Panc1 (cell line): ENCODE data around the gene MCM8. TPM values are rescaled to one million over a fixed set of nuclear protein-coding genes. Genes with fewer than 3 reads are reported as not detected.

ENCODE experiments used
- ATAC-seq: fragments of 200-7000 bp; cut with Tn5 transposase; 2 replicates; pipeline ENCODE4 v1.9.1; 2020; ENCODE audit warnings: mild to moderate bottlenecking, moderate library complexity
- BruUV-seq: library from RNA; stranded (reverse); fragments of 400-500 nt; replicated peaks from 2 replicates; lab custom pipeline; 2021; lab: Mats Ljungman, UMichigan
- CTCF ChIA-PET: fragments of 300-600 bp; sonication (Branson Sonifier 250); formaldehyde crosslinking; loops from one replicate; lab custom pipeline; 2022; ENCODE audit warnings: antibody characterized with exemption; lab: Charles Lee
- POLR2A ChIA-PET: fragments of 300-600 bp; sonication (Branson Sonifier 250); formaldehyde crosslinking; loops from one replicate; lab custom pipeline; 2022; ENCODE audit warnings: antibody characterized with exemption; lab: Charles Lee
- DNase-seq: peaks from one replicate; pipeline ENCODE4 v3.0.0-alpha.2; 2010; ENCODE audit warnings: low read depth, low spot score
- H3K27ac ChIP-seq: 2 replicates; pipeline ENCODE4 v1.5.1; 2011; ENCODE audit warnings: mild to moderate bottlenecking, low read length, inconsistent platforms
- H3K27me3 ChIP-seq: fragments of 200-500 bp; sonication (Bioruptor generic); 2 replicates; pipeline ENCODE4 v1.6.0; 2014; ENCODE audit warnings: low read length, inconsistent platforms; ENCODE audit not compliant: control insufficient read depth, insufficient read depth
- H3K36me3 ChIP-seq: fragments of 200-500 bp; sonication (Bioruptor generic); 2 replicates; pipeline ENCODE4 v1.5.1; 2014; ENCODE audit warnings: inconsistent platforms, mild to moderate bottlenecking, low read length, moderate library complexity; ENCODE audit not compliant: control insufficient read depth, insufficient read depth
- H3K4me1 ChIP-seq: 2 replicates; pipeline ENCODE4 v1.5.1; 2011; ENCODE audit warnings: inconsistent platforms, mild to moderate bottlenecking, low read length, moderate library complexity; ENCODE audit not compliant: control insufficient read depth, insufficient read depth
- H3K4me3 ChIP-seq, 2 experiments: 2 replicates each; pipeline ENCODE4 v1.5.1; 2011 to 2012; ENCODE audit warnings: low read depth in 2 of 2, low read length in 2 of 2, mild to moderate bottlenecking in 2 of 2, inconsistent platforms in 1 of 2, moderate library complexity in 1 of 2
- H3K9me3 ChIP-seq: fragments of 200-500 bp; sonication (Bioruptor generic); 2 replicates; pipeline ENCODE4 v1.5.1; 2014; ENCODE audit warnings: low read depth, mild to moderate bottlenecking, inconsistent platforms, low read length, moderate library complexity; ENCODE audit not compliant: control insufficient read depth, insufficient read depth
- POLR2AphosphoS5 ChIP-seq: IDR thresholded peaks from 2 replicates; pipeline ENCODE4 v1.6.1; 2012; ENCODE audit warnings: mild to moderate bottlenecking, low read depth, low read length, moderate library complexity
- SIN3A ChIP-seq: IDR thresholded peaks from 2 replicates; pipeline ENCODE4 v1.6.1; 2012; ENCODE audit warnings: low read depth, mild to moderate bottlenecking, low read length, moderate library complexity, borderline replicate concordance; ENCODE audit not compliant: insufficient read depth
- TCF7L2 ChIP-seq: IDR thresholded peaks from 2 replicates; pipeline ENCODE4 v1.6.1; 2011; ENCODE audit warnings: mild to moderate bottlenecking, low read depth, low read length, inconsistent platforms
- in situ Hi-C: cut with HindIII; loops from 2 replicates; pipeline ENCODE4 v1.10.0; 2016; ENCODE audit warnings: low sequenced_read_pairs, low pct_unique_long_range_greater_than_20kb
- intact Hi-C: fragments of 100-400 bp; cut with micrococcal nuclease; formaldehyde crosslinking; loops from one replicate; pipeline ENCODE4 v1.10.0; 2022; ENCODE audit not compliant: unreplicated experiment
- total RNA-seq: library from RNA; stranded (reverse); gene quantifications from one replicate; pipeline ENCODE4 v1.2.1, GENCODE V29; 2021; ENCODE audit not compliant: unreplicated experiment
- TF ChIP-seq, protein P1 (sequence below): fragments of 450-650 bp; IDR thresholded peaks from 2 replicates; pipeline ENCODE4 v1.5.1; 2017; ENCODE audit warnings: mild to moderate bottlenecking
- TF ChIP-seq, protein P2 (sequence below), 2 experiments: IDR thresholded peaks; 2 replicates each; pipeline ENCODE4 v1.6.1; 2011 to 2012; ENCODE audit warnings: low read depth in 2 of 2, control low read depth in 1 of 2, low read length in 1 of 2, mild to moderate bottlenecking in 1 of 2, moderate library complexity in 1 of 2; ENCODE audit not compliant: insufficient read depth in 1 of 2

The MCM8 gene
- total RNA-seq, 1 experiment from 2014 or later, result 28.3 TPM

DNA sequence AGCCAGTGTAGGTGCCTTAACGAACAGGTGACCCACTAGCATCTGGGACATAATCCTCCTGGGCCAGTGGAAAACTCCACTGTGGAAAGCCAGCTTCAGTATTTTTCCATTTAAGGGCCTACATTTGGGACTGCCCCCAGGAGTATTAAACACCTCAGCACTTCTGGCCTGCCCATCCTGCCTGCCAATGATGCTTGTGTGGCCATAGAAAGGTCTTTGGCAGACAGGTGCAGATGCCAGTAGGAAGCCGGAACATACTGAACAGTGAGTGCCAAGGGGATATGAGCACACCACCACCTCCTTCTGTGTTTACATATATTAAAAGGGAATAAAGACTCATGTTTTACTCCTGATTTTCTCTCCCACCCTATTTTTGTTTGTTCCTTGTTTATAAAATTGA lies 19.9 kb downstream of the MCM8 start:
- CTCF ChIA-PET, result no interaction called here
- POLR2A ChIA-PET, result no interaction called here
- H3K4me1 ChIP-seq, result no peaks in the 10 kb centered on the region
- ATAC-seq, result no peak
- BruUV-seq, result no TSS peak
- in situ Hi-C loops, result no loop called here
- DNase-seq, result no peak
- H3K27me3 ChIP-seq, result no peaks in the 10 kb centered on the region
- no peak overlapping the region for H3K4me3 ChIP-seq
- H3K36me3 ChIP-seq, result peaks cover 23% of the 10 kb centered on the region
- TF ChIP-seq, protein P1, sequence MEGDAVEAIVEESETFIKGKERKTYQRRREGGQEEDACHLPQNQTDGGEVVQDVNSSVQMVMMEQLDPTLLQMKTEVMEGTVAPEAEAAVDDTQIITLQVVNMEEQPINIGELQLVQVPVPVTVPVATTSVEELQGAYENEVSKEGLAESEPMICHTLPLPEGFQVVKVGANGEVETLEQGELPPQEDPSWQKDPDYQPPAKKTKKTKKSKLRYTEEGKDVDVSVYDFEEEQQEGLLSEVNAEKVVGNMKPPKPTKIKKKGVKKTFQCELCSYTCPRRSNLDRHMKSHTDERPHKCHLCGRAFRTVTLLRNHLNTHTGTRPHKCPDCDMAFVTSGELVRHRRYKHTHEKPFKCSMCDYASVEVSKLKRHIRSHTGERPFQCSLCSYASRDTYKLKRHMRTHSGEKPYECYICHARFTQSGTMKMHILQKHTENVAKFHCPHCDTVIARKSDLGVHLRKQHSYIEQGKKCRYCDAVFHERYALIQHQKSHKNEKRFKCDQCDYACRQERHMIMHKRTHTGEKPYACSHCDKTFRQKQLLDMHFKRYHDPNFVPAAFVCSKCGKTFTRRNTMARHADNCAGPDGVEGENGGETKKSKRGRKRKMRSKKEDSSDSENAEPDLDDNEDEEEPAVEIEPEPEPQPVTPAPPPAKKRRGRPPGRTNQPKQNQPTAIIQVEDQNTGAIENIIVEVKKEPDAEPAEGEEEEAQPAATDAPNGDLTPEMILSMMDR, result no peak
- TF ChIP-seq POLR2AphosphoS5 (no peak), SIN3A (no peak), TCF7L2 (no peak)
- TF ChIP-seq, protein P2, sequence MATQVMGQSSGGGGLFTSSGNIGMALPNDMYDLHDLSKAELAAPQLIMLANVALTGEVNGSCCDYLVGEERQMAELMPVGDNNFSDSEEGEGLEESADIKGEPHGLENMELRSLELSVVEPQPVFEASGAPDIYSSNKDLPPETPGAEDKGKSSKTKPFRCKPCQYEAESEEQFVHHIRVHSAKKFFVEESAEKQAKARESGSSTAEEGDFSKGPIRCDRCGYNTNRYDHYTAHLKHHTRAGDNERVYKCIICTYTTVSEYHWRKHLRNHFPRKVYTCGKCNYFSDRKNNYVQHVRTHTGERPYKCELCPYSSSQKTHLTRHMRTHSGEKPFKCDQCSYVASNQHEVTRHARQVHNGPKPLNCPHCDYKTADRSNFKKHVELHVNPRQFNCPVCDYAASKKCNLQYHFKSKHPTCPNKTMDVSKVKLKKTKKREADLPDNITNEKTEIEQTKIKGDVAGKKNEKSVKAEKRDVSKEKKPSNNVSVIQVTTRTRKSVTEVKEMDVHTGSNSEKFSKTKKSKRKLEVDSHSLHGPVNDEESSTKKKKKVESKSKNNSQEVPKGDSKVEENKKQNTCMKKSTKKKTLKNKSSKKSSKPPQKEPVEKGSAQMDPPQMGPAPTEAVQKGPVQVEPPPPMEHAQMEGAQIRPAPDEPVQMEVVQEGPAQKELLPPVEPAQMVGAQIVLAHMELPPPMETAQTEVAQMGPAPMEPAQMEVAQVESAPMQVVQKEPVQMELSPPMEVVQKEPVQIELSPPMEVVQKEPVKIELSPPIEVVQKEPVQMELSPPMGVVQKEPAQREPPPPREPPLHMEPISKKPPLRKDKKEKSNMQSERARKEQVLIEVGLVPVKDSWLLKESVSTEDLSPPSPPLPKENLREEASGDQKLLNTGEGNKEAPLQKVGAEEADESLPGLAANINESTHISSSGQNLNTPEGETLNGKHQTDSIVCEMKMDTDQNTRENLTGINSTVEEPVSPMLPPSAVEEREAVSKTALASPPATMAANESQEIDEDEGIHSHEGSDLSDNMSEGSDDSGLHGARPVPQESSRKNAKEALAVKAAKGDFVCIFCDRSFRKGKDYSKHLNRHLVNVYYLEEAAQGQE (IDR thresholded peaks at IDR 0.05; ENCODE audit: insufficient read depth in 1 of 2, low read depth in 2 of 2, low read length in 1 of 2), result no peak
- H3K9me3 ChIP-seq, result no peaks in the 10 kb centered on the region
- H3K27ac ChIP-seq, result no peak overlapping the region
- intact Hi-C loops, result no loop called here

DNA sequence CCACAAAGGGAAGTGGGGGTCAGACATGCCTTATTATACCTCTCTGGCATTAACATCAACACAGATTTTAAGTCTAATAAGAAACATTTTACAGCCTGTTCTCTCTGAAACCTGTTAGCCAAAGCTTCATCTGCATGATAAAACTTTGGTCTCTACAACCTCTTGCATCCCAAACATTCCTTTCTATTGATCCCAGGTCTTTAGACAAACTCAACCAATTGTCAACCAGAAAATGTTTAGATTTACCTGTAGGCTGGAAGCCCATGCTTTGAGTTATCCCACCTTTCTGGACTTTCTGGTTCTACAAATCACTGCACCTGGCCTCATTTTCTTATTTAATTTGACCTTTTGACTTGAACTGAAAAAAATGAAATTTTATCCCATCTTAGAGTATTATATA lies 20.8 kb downstream of the MCM8 start:
- Histone ChIP-seq H3K27ac (no peak overlapping the region), H3K27me3 (no peaks in the 10 kb centered on the region), H3K9me3 (no peaks in the 10 kb centered on the region), H3K4me1 (no peaks in the 10 kb centered on the region), H3K4me3 (no peak overlapping the region), H3K36me3 (peaks cover 18% of the 10 kb centered on the region)
- in situ Hi-C loops (no loop called here), intact Hi-C loops (no loop called here)
- CTCF ChIA-PET, result no interaction called here
- POLR2A ChIA-PET, result no interaction called here
- no peak for TF ChIP-seq SIN3A
- TF ChIP-seq POLR2AphosphoS5, result no peak
- no peak for TF ChIP-seq TCF7L2
- TF ChIP-seq, protein P1, result no peak
- ATAC-seq, result no peak
- BruUV-seq, result no TSS peak
- DNase-seq, result no peak
